HepG2 (cell line): ENCODE results near the gene FRMD8. TPM values are rescaled to one million over a fixed set of nuclear protein-coding genes. Genes with fewer than 3 reads are reported as not detected.

Experiments used
- AGO2 ChIP-seq: fragments of 200-400 bp; formaldehyde crosslinking; optimal IDR thresholded peaks from 2 replicates; pipeline ENCODE3; 2017; ENCODE audit warnings: mild to moderate bottlenecking, low read depth, low read length, moderate library complexity
- AKAP8 ChIP-seq: sonication (generic); formaldehyde crosslinking; IDR thresholded peaks from 2 replicates; pipeline ENCODE4 v1.5.1; 2020; ENCODE audit warnings: mild to moderate bottlenecking, missing genetic modification reagents
- HMGA1 ChIP-seq: sonication (generic); formaldehyde crosslinking; conservative IDR thresholded peaks from 2 replicates; pipeline ENCODE4 v1.4.0; 2020; ENCODE audit warnings: missing genetic modification reagents
- MLLT10 ChIP-seq: sonication (generic); formaldehyde crosslinking; IDR thresholded peaks from 2 replicates; pipeline ENCODE4 v1.4.0; 2020; ENCODE audit warnings: missing genetic modification reagents
- MTF1 ChIP-seq: sonication (generic); formaldehyde crosslinking; IDR thresholded peaks from 2 replicates; pipeline ENCODE4 v1.5.0; 2020; ENCODE audit warnings: missing genetic modification reagents
- PHF21A ChIP-seq: sonication (generic); formaldehyde crosslinking; IDR thresholded peaks from 2 replicates; pipeline ENCODE4 v1.5.0; 2020; ENCODE audit warnings: mild to moderate bottlenecking, missing genetic modification reagents
- TFDP1 ChIP-seq: IDR thresholded peaks from 2 replicates; pipeline ENCODE4 v1.6.1; 2016; ENCODE audit warnings: missing compliant biosample characterization, missing genetic modification reagents, borderline replicate concordance
- THAP8 ChIP-seq: sonication (generic); formaldehyde crosslinking; IDR thresholded peaks from 2 replicates; pipeline ENCODE4 v1.5.1; 2020; ENCODE audit warnings: missing genetic modification reagents, mild to moderate bottlenecking, borderline replicate concordance
- ZC3H4 ChIP-seq: sonication (generic); formaldehyde crosslinking; IDR thresholded peaks from 2 replicates; pipeline ENCODE4 v1.4.0; 2020; ENCODE audit warnings: missing genetic modification reagents, borderline replicate concordance
- ZNF225 ChIP-seq: sonication (generic); formaldehyde crosslinking; IDR thresholded peaks from 2 replicates; pipeline ENCODE4 v1.4.0; 2020; ENCODE audit warnings: mild to moderate bottlenecking, missing genetic modification reagents
- ZNF549 ChIP-seq: sonication (generic); formaldehyde crosslinking; IDR thresholded peaks from 2 replicates; pipeline ENCODE4 v1.5.0; 2020; ENCODE audit warnings: missing genetic modification reagents
- ZNF605 ChIP-seq: sonication (generic); formaldehyde crosslinking; IDR thresholded peaks from 2 replicates; pipeline ENCODE4 v1.8.0; 2022; ENCODE audit warnings: mild to moderate bottlenecking, missing genetic modification reagents
- ZNF746 ChIP-seq: sonication (generic); formaldehyde crosslinking; IDR thresholded peaks from 2 replicates; pipeline ENCODE4 v1.8.0; 2022; ENCODE audit warnings: mild to moderate bottlenecking, missing genetic modification reagents
- polyA plus RNA-seq, 8 experiments: library from polyadenylated mRNA; depleted of rRNA in 3 of 8; stranded (reverse) in 7 of 8; unstranded in 1 of 8; fragments of >200 nt; fragmentation: Illumina TruSeq in 4 of 8; extraction: Trizol in 4 of 8; gene quantifications; 2 replicates each; pipeline versions ENCODE4 v1.2.1 to v1.2.3, GENCODE V29; 2011 to 2016; ENCODE audit warnings: low read depth in 4 of 8, missing spikeins in 1 of 8, mixed read lengths in 1 of 8; ENCODE audit not compliant: insufficient read depth in 1 of 8
- total RNA-seq, 5 experiments: library from RNA; depleted of rRNA; stranded (reverse); fragments of >200 nt; fragmentation: Illumina TruSeq; extraction: Trizol; gene quantifications; 2 replicates each; pipeline ENCODE4 v1.2.3, GENCODE V29; 2016; ENCODE audit warnings: low read depth in 1 of 5
- TF ChIP-seq, protein P1 (sequence below): sonication (generic); formaldehyde crosslinking; IDR thresholded peaks from 2 replicates; pipeline ENCODE4 v1.9.0; 2021; ENCODE audit warnings: mild to moderate bottlenecking, missing genetic modification reagents
- TF ChIP-seq, protein P2 (sequence below): sonication (generic); formaldehyde crosslinking; IDR thresholded peaks from 2 replicates; pipeline ENCODE4 v1.5.1; 2020; ENCODE audit warnings: mild to moderate bottlenecking, missing genetic modification reagents, borderline replicate concordance

FRMD8 gene
- total and polyA plus RNA-seq, 2 of the 13 experiments (the other 11 are each of a cell fraction or from before 2014, with no cell fraction given) = 5.8 to 20.6 TPM

GRCh38 chr11:65426839-65427690 is 40.6 kb downstream of the FRMD8 start (continued):
- TF ChIP-seq, protein P1, sequence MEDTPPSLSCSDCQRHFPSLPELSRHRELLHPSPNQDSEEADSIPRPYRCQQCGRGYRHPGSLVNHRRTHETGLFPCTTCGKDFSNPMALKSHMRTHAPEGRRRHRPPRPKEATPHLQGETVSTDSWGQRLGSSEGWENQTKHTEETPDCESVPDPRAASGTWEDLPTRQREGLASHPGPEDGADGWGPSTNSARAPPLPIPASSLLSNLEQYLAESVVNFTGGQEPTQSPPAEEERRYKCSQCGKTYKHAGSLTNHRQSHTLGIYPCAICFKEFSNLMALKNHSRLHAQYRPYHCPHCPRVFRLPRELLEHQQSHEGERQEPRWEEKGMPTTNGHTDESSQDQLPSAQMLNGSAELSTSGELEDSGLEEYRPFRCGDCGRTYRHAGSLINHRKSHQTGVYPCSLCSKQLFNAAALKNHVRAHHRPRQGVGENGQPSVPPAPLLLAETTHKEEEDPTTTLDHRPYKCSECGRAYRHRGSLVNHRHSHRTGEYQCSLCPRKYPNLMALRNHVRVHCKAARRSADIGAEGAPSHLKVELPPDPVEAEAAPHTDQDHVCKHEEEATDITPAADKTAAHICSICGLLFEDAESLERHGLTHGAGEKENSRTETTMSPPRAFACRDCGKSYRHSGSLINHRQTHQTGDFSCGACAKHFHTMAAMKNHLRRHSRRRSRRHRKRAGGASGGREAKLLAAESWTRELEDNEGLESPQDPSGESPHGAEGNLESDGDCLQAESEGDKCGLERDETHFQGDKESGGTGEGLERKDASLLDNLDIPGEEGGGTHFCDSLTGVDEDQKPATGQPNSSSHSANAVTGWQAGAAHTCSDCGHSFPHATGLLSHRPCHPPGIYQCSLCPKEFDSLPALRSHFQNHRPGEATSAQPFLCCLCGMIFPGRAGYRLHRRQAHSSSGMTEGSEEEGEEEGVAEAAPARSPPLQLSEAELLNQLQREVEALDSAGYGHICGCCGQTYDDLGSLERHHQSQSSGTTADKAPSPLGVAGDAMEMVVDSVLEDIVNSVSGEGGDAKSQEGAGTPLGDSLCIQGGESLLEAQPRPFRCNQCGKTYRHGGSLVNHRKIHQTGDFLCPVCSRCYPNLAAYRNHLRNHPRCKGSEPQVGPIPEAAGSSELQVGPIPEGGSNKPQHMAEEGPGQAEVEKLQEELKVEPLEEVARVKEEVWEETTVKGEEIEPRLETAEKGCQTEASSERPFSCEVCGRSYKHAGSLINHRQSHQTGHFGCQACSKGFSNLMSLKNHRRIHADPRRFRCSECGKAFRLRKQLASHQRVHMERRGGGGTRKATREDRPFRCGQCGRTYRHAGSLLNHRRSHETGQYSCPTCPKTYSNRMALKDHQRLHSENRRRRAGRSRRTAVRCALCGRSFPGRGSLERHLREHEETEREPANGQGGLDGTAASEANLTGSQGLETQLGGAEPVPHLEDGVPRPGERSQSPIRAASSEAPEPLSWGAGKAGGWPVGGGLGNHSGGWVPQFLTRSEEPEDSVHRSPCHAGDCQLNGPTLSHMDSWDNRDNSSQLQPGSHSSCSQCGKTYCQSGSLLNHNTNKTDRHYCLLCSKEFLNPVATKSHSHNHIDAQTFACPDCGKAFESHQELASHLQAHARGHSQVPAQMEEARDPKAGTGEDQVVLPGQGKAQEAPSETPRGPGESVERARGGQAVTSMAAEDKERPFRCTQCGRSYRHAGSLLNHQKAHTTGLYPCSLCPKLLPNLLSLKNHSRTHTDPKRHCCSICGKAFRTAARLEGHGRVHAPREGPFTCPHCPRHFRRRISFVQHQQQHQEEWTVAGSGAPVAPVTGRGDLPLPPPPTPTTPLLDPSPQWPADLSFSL = 0 out of 2 replicates have a peak, but pooled peaks have one; percentile 20
- TF ChIP-seq AGO2 (peak; percentile 95), TFDP1 (CRISPR knock-in tag) (no peak), MTF1 (CRISPR knock-in tag) (no peak), HMGA1 (CRISPR knock-in tag) (no peak), ZNF225 (CRISPR knock-in tag) (0 out of 2 replicates have a peak, but pooled peaks have one; percentile 42), PHF21A (CRISPR knock-in tag) (no peak), ZNF605 (CRISPR knock-in tag) (peak; percentile 41; the same call in 1 of the 2 replicates), ZNF746 (CRISPR knock-in tag) (no peak), MLLT10 (CRISPR knock-in tag) (peak; percentile 71; the same call in 1 of the 2 replicates), ZNF549 (CRISPR knock-in tag) (no peak), THAP8 (CRISPR knock-in tag) (no peak), AKAP8 (peak; percentile 73), ZC3H4 (CRISPR knock-in tag) (peak; percentile 84)
- TF ChIP-seq, protein P2, sequence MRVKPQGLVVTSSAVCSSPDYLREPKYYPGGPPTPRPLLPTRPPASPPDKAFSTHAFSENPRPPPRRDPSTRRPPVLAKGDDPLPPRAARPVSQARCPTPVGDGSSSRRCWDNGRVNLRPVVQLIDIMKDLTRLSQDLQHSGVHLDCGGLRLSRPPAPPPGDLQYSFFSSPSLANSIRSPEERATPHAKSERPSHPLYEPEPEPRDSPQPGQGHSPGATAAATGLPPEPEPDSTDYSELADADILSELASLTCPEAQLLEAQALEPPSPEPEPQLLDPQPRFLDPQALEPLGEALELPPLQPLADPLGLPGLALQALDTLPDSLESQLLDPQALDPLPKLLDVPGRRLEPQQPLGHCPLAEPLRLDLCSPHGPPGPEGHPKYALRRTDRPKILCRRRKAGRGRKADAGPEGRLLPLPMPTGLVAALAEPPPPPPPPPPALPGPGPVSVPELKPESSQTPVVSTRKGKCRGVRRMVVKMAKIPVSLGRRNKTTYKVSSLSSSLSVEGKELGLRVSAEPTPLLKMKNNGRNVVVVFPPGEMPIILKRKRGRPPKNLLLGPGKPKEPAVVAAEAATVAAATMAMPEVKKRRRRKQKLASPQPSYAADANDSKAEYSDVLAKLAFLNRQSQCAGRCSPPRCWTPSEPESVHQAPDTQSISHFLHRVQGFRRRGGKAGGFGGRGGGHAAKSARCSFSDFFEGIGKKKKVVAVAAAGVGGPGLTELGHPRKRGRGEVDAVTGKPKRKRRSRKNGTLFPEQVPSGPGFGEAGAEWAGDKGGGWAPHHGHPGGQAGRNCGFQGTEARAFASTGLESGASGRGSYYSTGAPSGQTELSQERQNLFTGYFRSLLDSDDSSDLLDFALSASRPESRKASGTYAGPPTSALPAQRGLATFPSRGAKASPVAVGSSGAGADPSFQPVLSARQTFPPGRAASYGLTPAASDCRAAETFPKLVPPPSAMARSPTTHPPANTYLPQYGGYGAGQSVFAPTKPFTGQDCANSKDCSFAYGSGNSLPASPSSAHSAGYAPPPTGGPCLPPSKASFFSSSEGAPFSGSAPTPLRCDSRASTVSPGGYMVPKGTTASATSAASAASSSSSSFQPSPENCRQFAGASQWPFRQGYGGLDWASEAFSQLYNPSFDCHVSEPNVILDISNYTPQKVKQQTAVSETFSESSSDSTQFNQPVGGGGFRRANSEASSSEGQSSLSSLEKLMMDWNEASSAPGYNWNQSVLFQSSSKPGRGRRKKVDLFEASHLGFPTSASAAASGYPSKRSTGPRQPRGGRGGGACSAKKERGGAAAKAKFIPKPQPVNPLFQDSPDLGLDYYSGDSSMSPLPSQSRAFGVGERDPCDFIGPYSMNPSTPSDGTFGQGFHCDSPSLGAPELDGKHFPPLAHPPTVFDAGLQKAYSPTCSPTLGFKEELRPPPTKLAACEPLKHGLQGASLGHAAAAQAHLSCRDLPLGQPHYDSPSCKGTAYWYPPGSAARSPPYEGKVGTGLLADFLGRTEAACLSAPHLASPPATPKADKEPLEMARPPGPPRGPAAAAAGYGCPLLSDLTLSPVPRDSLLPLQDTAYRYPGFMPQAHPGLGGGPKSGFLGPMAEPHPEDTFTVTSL (CRISPR knock-in tag) = no peak
